H54 (cell line): ENCODE measurements around the gene ENPEP.

Experiments
- DNase-seq: peaks from one replicate; pipeline ENCODE4 v3.0.0; 2011; ENCODE audit warnings: low spot score, mixed read lengths; ENCODE audit not compliant: insufficient read length
- FAIRE-seq: peaks from 3 replicates; lab custom pipeline; 2011; peaks lifted over from hg19 to GRCh38; lab: Jason Lieb, UNC
- POLR2A ChIP-seq: IDR thresholded peaks from 2 replicates; pipeline ENCODE4 v1.6.1; 2011; ENCODE audit warnings: low read depth, mild to moderate bottlenecking, low read length

The ENPEP gene

GRCh38 chr4:110612631-110613269, 136.8 kb downstream of the ENPEP start:
- no peak for DNase-seq
- FAIRE-seq: no peak
- no peak for TF ChIP-seq POLR2A

GRCh38 chr4:110613745-110614144, 137.8 kb downstream of the ENPEP start:
- no peak for DNase-seq
- TF ChIP-seq POLR2A: no peak
- no peak for FAIRE-seq

GRCh38 chr4:110614173-110614963, 138.4 kb downstream of the ENPEP start:
- no peak for TF ChIP-seq POLR2A
- no peak for DNase-seq
- no peak for FAIRE-seq
